ENCODE data around the gene CD52.

DNA sequence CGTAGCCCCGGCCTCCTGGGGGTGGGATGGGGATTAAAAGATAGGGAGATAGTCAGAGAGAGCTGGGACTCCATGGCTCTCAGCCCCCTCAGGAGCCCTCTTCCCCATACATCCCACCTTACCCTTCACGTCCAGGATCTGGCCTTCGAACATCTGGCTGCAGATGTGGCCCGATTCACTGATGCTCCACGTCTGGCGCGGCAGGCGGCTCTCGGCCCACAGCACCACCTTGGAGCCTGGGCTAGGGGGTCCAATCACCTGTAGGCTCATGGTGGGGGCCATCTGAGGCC, 4.2 kb downstream of the CD52 start:
- no peak for TF ChIP-seq POLR2A (IDR thresholded peaks at IDR 0.05; ENCODE audit: low read length)
- no peak for TF ChIP-seq GATA1 (IDR thresholded peaks at IDR 0.05; ENCODE audit: low read depth, low read length)

Measured in erythroblast (primary cell).